ENCODE measurements around the gene CDKN2AIPNL.
"Not testable (repeated sequence)": the region's sequence is repeated elsewhere in the genome, so short reads cannot be mapped to it uniquely, and the experiment has no call there.

Gene CDKN2AIPNL

DNA sequence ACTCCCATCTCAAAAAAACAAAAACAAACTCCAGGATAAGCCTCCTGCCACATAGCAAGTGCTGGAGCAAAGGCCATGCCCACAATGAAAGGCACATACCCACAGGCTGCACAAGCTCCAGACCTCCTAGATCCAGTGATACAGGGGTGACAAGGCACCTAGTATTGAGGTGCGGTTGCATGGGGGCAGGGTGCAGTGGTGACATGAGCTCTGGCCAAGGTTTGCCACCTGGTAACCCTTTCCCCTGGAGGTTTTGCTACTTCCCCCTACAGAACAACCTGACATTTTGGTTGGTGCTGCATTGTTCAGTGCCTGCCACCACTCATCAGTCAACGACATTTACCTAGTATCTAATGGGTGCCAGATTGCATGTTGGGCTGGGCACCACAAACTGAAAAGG, 14.5 kb downstream of the CDKN2AIPNL start:
- no peak for DNase-seq

DNA sequence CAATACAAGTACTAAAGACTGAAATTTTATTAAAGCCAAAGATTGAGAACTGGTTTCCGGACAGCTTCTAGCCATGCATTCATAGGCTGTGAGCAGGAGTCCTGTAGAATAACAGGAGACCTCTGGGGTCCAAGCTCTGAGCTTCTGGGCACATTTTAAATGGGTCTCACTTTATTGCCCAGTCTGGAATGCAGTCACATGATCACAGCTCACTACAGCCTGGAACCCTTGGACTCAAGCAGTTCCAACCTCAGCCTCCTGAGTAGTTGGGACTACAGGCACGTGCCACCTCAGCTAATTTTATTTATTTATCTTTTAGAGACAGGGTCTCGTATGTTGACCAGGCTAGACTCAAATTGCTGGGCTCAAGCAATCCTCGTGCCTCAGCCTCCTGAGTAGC, 15.4 kb downstream of the CDKN2AIPNL start:
- DNase-seq = no peak

DNA sequence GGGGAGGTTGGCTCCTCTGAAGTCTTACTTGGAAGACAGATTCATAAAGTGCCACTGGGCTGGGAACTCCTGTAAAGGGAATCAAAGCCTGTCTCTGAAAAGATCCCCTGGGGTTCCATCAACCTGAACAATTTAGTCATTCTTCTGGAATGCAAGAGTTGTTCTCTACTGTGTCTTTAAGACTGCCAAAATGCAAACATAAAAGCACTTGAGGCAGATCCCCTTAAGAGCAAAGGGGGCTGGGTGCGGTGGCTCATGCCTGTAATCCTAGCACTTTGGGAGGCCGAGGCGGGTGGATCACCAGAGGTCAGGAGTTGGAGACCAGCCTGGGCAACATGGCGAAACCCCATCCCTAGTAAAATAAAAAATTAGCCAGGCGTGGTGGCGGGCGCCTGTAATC, 16.7 kb downstream of the CDKN2AIPNL start:
- DNase-seq = no peak

DNA sequence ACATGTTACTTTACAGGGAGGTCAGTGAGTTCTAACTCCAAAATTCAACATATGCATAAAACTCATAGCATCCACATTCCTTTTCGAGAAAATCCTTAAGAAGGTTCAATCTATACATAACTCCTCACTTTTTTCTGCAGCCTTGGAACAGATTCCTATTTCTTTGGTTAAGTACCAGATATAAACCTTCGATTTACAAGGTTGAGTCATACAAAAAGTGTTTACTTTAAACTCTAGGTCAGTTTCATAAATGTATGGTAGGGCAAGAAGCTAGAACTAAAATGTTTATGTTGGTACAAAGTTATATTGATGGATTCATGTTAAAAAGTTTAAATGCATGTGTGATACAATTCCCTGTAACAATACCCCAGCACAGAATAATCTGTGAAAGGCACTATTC, 19.4 kb downstream of the CDKN2AIPNL start:
- no peak for DNase-seq

DNA sequence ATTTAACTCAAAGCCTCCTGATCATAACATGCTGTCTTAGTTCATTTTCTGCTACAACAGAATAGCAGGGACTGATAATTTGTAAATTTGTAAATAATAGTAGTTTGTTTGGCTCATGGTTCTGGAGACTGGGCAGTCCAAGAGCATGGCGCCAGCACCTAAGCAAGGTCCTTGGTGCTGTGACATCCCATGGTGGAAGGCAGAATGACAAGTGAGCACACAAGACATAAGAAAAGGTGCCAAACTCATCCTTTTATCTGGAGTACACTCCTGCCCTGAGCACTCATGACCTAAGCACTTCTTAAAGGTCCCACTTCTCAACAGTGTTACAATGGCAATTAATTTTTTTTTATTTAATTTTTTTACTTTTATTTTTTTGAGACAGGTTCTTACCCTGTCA, 24.2 kb downstream of the CDKN2AIPNL start:
- no peak for DNase-seq

DNA sequence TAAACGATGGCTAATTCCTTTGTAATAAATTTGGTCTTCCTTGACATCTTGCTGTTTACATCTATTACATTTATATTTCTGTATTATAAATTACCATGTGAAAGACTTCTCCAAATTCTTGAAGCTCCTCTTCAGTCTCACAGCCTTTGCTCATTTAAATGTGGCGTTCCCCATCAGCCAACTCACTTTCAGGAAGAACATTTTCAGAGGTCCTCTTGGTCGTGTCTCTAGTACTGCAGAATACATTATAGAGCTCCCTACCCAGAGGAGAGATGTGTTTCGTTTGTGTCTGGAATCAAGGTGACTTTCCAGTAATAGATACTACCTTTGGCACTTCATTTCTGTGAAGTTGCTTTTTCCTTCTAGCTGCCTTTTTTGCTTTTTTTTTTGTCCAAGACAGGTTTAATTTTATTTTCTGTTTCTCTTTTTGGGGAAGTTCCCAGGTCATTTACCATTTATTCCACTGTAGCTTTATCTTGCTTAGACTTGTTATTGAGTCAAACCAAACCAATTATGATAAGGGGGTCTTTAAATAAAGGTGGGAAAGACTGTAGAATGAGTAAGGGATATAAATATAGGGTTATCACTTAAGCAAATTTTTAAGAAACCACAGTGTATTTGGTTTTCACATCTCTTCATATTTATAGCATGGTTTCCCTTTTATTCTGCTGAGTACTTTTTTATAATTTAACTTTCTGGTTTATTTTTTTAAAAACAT, 27.5 kb downstream of the CDKN2AIPNL start:
- DNase-seq = no peak

DNA sequence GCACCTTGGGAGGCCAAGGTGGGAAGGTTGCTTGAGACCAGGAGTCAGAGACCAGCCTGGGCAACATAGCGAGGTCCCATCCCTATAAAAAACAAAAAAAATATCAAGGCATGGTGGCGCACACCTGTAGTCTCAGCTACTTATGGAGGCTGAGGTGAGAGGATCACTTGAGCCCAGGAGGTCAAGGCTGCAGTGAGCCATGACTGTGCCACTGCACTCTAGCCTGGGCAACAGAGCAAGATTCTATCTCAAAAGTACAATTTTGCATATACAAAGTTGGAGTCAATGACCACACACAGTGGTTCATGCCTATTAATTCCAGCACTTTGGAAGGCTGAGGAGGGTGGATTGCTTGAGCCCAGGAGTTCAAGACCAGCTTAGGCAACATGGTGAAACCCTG, 29.5 kb downstream of the CDKN2AIPNL start:
- not testable (repeated sequence) for DNase-seq

DNA sequence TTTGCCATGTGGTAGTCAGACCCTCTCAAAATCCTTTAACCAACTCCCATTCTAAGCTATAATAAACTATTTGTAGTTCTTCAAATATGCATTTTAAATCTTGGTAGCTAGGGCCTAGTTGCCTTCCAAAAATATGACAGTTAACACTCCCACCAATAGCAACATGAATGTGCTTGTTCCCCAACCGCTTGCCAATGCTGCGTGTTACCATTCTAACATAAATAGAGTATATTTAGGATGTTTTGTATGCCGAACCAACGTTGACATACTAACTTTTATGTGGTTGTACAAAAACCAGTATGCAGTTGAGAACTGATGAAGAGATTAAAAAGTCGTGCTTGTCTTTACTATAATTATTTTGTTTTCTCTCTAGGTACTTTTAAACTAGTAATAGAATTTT, 31.3 kb downstream of the CDKN2AIPNL start:
- no peak for DNase-seq

DNA sequence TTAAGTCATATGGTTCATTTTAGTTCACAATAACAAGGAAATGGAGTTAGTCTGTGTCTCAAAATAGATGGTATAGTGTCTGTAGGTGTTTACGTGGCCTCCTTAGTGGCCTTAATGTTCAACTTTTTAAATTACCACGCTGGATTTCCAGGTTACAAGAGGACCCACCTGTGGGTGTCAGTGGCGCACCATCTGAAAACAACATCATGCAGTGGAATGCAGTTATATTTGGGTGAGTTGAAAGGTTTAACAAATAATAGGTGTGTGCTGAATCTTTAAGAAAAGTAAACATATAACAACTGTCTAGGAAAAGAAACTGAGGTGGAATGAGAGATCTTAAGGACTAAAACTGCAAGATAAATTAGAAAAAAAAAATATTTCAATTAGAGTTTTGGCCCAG, 37.4 kb downstream of the CDKN2AIPNL start:
- DNase-seq = no peak

DNA sequence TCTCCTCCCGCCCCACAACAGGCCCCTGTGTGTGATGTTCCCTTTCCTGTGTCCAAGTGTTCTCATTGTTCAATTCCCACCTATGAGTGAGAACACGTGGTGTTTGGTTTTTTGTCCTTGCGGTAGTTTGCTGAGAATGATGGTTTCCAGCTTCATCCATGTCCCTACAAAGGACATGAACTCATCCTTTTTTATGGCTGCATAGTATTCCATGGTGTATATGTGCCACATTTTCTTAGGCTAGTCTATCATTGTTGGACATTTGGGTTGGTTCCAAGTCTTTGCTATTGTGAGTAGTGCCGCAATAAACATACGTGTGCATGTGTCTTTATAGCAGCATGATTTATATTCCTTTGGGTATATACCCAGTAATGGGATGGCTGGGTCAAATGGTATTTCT, 38.0 kb downstream of the CDKN2AIPNL start:
- not testable (repeated sequence) for DNase-seq

DNA sequence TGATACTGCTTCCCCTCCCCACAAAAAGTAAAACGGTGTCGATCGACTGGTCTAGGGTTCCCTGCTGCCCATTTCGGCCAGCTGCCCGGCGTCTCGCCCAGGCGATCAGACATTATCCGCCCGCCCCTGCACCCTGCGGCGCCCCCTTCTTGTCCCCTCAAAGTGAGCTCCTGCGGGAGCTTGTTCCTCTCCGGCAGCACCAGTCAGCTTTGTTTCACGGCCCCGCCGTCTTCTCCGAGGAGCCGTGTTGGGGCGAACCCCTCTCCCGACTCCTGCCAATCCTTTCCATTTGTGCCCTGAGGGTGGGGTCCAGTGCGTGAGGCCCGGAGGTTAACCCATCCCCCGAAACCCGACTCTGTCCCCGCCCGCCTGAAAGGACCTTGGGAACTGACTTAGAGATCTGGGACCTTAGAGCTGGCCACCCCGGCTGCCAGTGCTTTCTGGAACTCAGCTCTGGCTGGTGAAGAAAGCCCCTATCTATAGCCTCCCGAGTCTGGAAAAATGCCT, 39.8 kb downstream of the CDKN2AIPNL start:
- DNase-seq = no peak

DNA sequence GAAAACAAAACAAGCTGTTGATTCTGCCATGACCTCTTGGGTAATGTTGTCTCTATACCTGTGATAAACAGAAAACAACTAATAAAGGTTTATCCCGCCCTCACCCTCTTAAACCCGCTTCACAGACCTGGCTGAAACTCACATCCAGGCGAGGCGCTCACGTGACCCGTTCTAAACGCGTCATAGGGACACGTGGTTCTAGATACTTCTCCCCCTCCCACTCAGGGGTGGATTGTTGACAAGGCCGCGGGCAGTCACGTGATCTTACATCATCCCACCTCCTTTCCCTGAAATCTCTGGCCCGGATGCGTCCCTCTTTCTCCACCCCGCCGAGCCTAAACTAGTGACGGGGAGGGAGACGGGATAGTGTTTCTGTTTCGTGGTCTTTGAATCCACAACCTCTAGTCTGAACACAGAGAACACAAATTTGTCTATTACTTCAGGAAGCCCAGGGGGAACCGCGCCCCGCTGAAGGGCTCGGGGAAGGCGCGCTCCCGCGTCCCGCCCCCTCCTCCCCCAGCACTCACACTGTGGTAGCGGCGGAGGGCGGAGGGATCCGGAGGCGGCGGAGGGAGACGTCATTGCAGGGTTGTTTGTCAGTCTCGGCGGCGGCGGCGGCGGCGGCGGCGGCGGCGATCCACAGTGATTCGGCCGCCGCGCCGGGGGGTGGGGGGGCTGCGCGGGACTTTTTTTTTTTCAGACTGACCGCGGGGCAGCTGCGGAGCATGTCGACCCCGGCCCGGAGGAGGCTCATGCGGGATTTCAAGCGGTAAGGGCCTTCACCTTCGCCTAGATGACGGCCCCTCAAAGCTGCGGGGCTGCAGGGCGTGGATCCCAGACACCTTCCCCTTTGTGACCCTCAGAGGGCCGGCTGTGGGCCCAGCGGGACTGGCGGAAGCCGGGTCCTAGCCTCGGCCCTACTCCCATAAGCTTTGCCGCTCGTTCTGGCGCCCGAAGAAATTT, 40.5 kb downstream of the CDKN2AIPNL start, which contains the start of gene UBE2B:
Gene UBE2B (plus strand): TSS at position 699 of the 963 bp plus-strand sequence. CDS start 27 bp downstream, at position 726.
- DNase-seq = peak; percentile 90

DNA sequence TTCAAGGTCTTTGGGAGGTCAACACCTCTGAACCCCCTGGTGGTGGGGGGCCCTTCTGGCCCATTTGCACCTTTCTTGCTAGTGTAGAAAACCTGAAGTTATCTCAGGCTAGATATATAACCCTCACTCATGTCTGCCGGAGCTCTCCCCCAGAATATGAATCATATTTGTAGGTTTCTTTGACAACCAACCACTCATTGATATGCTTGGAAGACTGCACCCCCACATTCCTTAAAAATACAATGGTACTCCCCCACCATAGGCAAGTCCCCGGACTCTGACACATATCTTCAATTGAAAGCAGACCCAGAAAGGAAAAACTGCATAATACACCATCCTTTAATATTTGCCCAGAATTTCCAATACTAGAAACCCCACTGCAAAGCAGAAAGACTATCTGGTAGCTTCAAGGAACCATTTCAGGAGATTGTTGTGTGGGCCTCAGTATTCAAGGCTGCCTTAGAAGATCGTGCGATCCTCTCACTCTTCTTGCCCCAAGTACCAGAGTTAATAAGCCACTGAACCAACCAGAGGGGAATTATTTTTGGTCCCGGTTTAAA, 41.3 kb downstream of the CDKN2AIPNL start:
- no peak for DNase-seq

DNA sequence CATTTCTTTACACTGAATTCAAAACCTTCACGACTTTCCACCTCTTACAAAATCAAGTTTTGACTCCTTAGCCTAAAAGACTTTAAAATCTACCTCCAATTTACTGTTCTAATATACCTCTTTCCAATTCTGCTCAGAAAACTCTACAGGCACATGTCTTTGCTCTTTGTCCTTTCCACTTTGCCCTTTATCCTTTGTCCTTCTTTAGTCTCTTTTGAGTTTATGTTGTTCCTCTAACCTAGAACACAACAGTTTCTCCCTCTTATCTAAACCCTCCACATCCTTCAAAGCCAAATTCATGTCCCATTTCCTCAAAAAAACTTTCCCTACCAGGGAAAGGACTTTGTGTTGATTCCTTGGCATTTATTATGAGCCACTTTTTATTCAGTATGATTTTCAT, 46.1 kb downstream of the CDKN2AIPNL start:
- DNase-seq = no peak

DNA sequence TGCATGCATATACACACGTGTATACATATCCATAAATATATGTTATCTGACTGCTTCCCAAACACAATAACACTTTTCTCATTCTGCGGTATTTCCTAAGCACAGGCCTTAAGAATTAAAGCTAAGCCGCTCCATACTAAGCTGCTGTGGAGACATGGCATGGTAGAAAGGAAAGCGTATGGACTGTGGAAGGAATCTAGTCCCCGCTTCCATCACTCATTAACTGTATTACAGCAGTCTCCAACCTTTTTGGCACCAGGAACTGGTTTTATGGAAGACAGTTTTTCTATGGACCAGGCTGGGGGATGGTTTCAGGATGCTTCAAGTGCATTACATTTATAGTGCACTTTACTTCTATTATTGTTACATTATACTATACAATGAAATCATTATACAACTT, 56.0 kb downstream of the CDKN2AIPNL start:
- DNase-seq = no peak

Measured in NCI-H1105 (cell line).